HCT116 (cell line): ENCODE measurements around the gene NFE2L3.

ENCODE experiments used
- CTCF ChIP-seq, 3 experiments: fragments of 200-600 bp in 1 of 3; sonication (generic) in 1 of 3; IDR thresholded peaks in 2 of 3; conservative IDR thresholded peaks in 1 of 3; 2 replicates each; pipeline ENCODE4 v1.5.1; 2012 to 2017; ENCODE audit warnings: low read depth in 2 of 3, low read length in 2 of 3, antibody characterized with exemption in 1 of 3, borderline replicate concordance in 1 of 3, control low read depth in 1 of 3, mild to moderate bottlenecking in 1 of 3, mixed read lengths in 1 of 3, mixed run types in 1 of 3, moderate library complexity in 1 of 3; ENCODE audit not compliant: insufficient read depth in 1 of 3
- MAX ChIP-seq: IDR thresholded peaks from 2 replicates; pipeline ENCODE4 v1.6.1; 2012
- POLR2A ChIP-seq: IDR thresholded peaks from 2 replicates; pipeline ENCODE4 v1.7.0; 2011; ENCODE audit warnings: borderline replicate concordance; ENCODE audit not compliant: insufficient read depth, insufficient read length; ENCODE audit errors: extremely low read depth
- YY1 ChIP-seq: IDR thresholded peaks from 2 replicates; pipeline ENCODE4 v1.6.1; 2011; ENCODE audit warnings: low read length, low read depth, moderate library complexity, mild to moderate bottlenecking; ENCODE audit not compliant: insufficient replicate concordance; ENCODE audit errors: extremely low read depth
- ZNF274 ChIP-seq: fragments of 200-500 bp; sonication (Bioruptor generic); IDR thresholded peaks from 2 replicates; pipeline ENCODE4 v1.6.1; 2014; ENCODE audit warnings: mild to moderate bottlenecking, low read depth, low read length, inconsistent platforms

GRCh38 chr7:26233902-26234511 lies 82.0 kb downstream of the NFE2L3 start:
- TF ChIP-seq POLR2A (no peak), CTCF (IDR thresholded peaks at IDR 0.05 in 2 of 3, conservative IDR thresholded peaks at IDR 0.05 in 1 of 3; ENCODE audit: borderline replicate concordance in 1 of 3, insufficient read depth in 1 of 3, low read depth in 2 of 3, low read length in 2 of 3) (peak in 1 of 3 experiments; percentile 12; a peak in 2 of 6 replicates), MAX (no peak), ZNF274 (no peak), YY1 (no peak)
